DOHH2 (cell line): ENCODE measurements around the gene ZBTB47.

ENCODE experiments used
- CTCF ChIP-seq: fragments of 200-600 bp; sonication (generic); IDR thresholded peaks from one replicate; pipeline ENCODE4 v1.5.1; 2014; ENCODE audit warnings: antibody characterized with exemption, mild to moderate bottlenecking, low read depth, low read length; ENCODE audit not compliant: poor library complexity, severe bottlenecking
- EZH2phosphoT487 ChIP-seq: fragments of 200-600 bp; sonication (generic); IDR thresholded peaks from 2 replicates; pipeline ENCODE4 v1.6.1; 2017; ENCODE audit warnings: borderline replicate concordance, mild to moderate bottlenecking, antibody characterized with exemption, low read length, moderate library complexity, mixed read lengths

- TF ChIP-seq EZH2phosphoT487 (no peak), CTCF (no peak)
These were observed 40.9 kb downstream of the ZBTB47 start for GRCh38 chr3:42694366-42694765.
